ENCODE data around the gene SURF1.
A peak's percentile ranks its signal among the peaks of the same experiment; 100 is the strongest.
"Not testable (repeated sequence)": the region's sequence is repeated elsewhere in the genome, so short reads cannot be mapped to it uniquely, and the experiment has no call there.

Gene SURF1, protein sequence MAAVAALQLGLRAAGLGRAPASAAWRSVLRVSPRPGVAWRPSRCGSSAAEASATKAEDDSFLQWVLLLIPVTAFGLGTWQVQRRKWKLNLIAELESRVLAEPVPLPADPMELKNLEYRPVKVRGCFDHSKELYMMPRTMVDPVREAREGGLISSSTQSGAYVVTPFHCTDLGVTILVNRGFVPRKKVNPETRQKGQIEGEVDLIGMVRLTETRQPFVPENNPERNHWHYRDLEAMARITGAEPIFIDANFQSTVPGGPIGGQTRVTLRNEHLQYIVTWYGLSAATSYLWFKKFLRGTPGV

DNA sequence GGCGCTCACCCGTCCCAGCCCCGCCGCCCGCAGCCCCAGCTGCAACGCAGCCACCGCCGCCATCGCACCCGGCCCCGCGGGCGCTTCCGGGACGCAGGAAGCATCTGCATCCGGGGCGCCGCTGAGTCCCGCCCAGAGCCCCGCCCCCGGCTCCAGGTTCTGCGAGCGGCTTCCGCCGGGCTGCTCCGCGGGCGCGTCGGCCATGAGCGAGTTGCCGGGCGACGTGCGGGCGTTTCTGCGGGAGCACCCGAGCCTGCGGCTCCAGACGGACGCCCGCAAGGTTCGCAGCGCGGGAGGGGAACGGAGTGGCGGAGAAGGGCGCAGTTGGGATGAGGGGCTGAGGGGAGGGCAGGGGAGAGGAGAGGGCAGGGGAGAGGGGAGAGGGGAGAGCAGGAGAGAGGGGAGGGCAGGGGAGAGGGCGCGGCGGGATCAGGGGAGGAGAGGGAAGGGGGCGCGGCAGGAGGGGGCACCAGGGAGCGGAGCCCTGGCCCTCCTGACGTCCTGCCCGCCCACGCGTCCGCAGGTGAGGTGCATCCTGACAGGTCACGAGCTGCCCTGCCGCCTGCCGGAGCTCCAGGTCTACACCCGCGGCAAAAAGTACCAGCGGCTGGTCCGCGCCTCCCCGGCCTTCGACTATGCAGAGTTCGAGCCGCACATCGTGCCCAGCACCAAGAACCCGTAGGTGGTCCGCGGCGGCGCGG lies at the start of gene SURF1, which contains the start of gene SURF2:
Gene SURF1 (minus strand): TSS at position 97 of the 701 bp plus-strand sequence. CDS start 34 bp downstream, at position 63.
Gene SURF2 (plus strand): TSS at position 160 of the 701 bp plus-strand sequence. CDS start 43 bp downstream, at position 203.
- DNase-seq, result peak; percentile 95

DNA sequence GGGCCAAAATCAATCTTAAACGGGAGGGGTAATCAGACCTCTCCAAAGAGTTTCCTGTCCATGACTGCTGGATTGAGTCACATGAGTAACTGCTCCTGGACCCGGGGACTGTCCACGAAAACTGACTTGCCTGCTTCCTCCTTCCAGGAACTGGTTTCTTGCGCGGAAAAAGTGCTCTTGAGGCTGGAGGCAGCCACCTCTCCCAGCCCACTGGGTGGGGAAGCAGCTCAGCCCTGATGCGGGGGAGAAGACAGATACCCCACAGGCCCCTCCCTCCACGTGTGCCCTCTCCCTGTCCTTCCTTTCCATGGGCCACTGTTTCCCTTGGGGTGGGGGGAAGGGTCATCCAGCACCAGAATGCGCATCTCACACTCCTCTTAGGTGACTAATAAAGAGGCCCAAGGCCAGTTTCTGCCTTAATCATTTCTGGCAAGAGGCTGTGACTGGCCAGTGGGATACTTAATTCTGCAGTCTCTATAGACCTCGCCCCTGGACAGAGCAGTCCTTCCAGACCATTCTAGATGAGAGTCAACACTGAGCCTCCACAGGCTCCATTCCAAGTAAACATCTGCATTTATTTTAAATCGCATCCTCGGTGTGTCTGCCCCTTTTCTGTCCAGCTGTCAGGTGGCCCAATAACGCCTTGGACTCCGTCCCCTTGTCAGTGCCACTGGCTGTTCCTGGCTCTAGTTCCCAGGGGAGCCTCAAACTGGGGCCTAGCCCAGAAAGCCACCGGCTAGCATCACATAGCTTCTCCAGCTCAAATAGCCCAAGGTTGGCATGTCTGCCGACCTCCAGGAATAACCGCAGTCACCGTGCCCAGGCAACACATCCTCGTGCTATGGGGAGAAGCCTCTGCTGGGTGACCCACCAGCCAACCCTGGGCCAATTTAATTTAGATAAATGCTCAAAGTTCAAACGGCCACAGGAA lies 49.5 kb upstream of the SURF1 start:
- no peak for DNase-seq

DNA sequence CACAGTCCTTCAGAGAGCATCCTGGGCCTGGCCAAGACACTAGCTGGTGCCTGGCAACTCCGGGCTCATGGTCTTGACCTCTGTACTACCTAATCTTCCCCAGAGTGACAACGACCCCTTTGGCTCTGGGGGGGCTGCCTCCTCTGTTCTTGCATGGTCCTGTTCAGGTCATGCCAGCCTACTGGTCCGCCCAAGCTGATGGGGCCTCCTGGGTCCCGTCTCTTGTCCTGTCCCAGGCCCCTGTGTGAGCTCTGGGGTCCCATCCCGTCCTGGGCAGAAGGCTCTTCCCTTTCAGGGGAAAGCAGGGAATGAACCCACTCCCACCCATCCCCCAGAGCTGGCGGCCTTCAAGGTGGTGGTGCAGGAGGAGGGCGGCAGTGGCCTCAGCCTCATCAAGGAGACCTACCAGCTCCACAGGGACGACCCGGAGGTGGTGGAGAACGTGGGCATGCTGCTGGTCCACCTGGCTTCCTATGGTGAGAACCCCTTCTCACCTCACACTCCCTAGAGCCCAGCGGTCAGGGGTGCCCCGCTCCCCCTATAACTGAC lies 48.2 kb upstream of the SURF1 start:
- no peak for DNase-seq

DNA sequence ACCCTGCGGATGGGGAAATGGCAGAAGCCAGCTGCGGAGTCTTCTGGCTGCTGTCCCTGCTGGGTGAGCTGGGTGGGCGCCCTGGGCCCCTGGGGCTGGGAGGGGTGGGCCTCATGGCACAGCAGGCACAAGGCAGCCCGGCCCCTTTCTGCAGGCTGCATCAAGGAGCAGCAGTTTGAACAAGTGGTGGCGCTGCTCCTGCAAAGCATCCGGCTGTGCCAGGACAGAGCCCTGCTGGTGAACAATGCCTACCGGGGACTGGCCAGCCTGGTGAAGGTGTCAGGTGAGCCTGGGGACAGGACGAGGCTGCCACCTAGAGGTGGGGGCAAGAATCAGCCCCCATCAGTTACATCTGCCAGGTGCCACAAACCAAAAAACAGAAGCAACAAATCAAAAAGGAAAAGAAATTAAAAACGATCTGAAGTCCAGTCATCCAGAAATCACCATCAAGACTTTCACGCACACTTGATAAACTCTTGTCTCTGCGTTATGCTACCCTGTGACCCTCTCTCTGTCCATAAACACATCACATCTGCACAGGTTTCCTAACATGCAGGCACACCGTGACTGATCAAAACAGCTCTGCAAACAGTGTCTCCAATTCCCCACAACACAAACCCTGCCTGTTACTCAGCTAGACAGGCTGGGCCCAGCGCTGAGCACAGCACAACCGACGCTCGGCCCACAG lies 47.6 kb upstream of the SURF1 start:
- DNase-seq, result peak; percentile 68

DNA sequence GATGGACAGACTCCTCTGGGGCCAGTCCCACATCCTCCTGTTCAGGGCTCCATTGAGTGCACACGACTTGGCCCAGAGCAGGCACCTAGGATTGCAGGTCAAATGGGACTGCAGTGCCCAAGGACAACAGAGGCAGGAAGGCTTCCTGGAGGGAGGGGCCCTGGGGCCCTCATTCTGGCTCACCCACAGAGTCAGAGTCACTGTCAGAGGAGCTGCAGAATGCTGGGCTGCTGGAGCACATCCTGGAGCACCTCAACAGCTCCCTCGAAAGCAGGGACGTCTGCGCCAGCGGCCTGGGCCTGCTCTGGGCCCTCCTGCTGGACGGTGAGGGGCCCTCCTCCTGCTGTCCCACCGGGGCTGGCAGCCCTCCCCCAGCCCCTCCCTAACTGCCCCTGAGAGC lies 46.4 kb upstream of the SURF1 start:
- no peak for DNase-seq

DNA sequence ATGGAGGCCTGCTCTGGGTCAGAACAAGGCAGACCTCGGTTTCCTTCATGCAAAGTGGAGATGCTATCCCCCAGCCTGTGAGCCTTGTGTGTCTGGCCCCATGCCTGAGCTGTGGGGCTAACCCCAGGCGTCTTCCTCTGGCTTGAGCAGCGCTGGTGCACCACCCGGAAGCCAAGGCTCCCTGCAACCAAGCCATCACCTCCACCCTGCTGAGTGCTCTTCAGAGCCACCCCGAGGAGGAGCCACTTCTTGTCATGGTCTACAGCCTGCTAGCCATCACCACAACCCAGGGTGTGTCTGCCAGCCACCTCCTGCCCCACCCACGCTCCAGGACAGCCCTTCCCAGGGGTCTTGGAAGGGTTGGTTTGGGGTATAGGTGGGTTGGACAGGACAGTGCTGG lies 45.3 kb upstream of the SURF1 start:
- no peak for DNase-seq

DNA sequence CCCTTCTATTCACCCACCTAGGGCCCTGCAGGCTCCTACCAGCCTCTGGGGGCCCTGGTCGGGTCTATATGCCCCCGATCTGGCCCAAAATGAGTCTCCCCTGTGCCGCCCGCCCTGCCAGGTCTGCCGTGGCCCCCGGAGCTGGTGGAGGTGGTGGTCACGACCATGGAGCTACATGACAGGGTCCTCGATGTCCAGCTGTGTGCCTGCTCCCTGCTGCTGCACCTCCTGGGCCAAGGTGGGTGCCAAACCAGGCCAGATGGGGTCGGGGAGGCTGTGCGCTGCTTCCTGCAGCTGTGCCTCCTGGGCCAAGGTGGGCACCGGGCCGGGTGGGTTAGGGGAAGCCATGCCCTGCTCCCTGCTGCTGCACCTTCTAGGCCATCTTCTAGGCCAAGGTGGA lies 44.0 kb upstream of the SURF1 start:
- no peak for DNase-seq

DNA sequence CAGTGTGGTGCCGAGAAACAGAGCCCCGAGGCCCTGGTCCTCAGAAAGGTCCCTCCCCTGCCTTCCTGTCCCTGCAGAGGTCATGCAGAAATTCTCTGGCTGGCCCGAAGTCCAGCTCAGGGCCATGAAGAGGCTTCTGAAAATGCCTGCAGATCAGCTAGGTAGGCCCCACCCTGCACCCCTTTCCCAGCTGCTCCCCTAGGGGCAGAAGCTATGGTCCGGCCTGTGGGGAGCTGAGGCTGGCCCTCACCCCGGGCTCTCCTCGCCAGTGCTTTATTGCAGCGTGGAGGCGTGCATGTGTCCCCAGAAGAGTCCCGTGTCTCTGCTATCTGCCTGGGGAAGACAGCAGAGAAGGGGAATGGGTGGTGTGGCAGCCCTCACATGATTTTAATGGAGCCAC lies 41.6 kb upstream of the SURF1 start:
- no peak for DNase-seq

DNA sequence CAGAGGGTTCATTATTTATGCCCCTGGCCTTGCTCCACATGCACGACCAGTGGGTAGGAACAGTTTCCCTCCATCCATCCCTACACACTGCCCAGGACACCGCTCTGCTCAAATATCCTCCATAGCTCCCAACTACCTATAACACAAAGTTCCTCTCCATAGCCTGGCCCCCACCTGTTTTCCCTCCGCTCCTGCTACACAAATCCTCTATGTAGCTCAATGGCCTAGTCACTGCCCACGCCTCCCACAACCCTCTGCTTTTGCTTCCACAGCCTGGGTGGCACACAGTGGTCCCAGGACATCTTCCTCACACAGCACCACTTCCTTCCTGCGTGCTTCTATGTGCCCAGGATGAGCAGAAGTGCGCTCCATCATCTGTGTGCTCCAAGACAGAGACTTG lies 41.1 kb upstream of the SURF1 start:
- DNase-seq, result no peak

DNA sequence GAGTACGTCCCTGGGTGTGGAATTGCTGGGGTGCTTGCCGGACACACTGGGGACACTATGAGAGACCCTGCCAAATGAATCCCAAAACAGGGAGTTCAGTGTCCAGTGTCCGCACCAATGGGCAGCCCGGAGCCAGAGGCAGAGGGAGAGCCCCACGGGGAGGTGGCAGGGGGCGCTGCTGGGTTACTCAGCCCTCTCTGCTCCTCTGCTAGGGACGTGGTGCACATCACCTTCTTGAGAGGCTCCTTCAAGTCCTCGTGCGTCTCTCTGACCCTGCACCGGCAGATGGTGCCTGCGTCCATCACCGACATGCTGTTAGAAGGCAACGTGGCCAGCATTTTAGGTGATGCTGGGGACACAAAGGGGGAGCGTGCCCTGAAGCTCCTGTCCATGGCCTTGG lies 40.7 kb upstream of the SURF1 start:
- DNase-seq, result no peak

DNA sequence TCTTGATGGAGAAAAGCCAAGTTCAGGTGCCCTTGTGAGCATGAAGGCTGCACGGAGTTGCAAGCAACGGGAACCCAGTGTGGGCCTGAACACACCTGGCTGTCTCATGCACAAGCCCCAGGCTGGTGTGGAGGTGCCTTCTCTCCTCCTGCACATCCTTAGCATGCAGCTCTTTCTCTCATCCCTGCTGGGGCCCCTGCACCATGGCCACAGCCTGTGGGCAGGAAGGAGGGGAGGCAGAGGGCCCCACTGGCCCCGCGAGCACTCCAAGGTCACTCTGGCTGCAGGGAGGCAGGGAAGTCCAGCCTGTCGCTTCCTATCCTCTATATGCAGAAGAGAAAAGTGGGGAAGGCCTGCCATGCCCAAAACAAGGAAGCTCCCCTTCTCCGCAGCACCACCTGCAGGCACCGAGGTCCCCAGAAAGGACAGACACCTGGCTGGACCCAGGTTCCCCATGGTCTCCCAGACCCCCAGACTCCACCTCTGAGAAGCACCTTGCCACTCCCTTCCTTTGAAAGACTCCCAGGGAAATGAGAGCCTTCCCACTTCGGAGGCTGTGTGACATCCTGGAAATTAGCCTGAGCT lies 38.5 kb upstream of the SURF1 start:
- no peak for DNase-seq

DNA sequence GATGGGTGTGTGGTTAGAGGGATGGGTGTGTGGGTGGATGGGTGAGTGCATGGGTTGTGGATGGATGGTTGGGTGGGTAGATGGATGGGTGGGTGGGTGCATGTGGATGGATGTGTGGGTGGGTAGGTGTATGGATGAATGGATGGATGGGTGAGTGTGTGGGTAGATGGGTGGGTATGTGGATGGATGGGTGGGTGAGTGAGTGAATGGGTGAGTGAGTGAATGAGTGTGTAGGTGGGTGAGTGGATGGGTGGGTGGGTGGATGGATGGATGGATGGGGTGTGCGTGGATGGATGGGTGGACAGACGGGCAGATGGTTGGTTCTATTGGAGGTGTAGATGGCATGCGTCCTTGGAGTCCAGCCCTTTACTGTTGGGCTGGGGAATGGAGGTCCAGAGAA lies 37.1 kb upstream of the SURF1 start:
- DNase-seq, result no peak

DNA sequence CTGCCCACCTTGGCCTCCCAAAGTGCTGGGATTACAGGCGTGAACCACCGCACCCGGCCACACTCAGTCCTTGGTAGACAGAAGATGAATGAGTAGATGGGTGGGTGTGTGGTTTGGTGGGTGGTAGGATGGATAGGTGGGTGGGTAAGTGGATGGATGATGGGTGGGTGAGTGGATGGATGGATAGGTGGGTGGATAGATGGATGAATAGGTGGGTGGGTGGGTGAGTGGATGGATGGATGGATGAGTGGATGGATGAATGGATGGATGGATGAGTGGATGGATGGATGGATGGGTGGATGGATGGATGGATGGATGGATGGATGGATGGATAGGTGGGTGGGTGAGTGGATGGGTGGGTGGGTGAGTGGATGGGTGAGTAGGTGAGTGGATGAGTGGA lies 36.0 kb upstream of the SURF1 start:
- not testable (repeated sequence) for DNase-seq

DNA sequence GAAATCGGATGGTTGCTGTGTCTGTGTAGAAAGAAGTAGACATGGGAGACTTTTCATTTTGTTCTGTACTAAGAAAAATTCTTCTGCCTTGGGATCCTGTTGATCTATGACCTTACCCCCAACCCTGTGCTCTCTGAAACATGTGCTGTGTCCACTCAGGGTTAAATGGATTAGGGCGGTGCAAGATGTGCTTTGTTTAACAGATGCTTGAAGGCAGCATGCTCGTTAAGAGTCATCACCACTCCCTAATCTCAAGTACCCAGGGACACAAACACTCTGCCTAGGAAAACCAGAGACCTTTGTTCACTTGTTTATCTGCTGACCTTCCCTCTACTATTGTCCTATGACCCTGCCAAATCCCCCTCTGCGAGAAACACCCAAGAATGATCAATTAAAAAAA lies 35.2 kb upstream of the SURF1 start:
- DNase-seq, result not testable (repeated sequence)

DNA sequence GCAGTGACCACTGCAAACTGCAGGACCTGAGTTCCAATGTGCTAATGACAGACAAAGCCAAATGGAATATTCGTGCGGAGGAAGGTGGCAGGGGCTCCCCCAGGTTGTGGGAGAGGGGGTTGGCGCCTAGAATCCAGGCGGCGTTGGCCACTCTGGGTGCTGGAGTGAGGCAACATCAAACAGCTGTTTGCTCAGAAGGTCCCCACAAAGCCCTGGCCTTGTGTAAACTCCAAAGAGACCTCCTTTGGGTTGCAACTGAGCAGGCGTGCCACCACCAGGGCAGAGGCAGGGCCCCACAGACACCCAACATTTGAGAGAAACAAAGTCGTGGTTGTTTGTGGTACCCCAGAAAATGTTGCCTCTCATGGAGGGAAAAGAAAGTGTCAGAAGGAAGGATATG lies 34.4 kb upstream of the SURF1 start:
- DNase-seq, result no peak

DNA sequence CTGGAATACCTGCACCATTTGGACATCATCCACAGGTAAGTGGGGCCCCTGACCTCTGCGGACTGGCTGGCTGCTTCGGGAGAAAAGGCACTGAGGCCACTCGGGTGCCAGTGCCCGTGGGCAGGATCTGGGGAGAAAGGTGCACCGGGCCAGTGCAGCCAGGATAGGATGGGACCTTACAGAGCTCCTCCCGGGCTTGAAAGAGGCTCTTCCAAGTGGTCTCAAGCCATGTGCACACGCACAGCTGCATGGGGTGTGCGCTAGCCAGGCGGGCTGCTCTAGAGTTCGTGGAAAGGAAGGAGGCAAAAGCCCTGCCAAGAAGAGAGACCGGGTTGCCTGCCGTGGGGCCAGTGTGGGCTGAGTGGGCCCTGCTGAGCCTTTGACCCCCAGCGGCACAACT lies 33.3 kb upstream of the SURF1 start:
- no peak for DNase-seq

DNA sequence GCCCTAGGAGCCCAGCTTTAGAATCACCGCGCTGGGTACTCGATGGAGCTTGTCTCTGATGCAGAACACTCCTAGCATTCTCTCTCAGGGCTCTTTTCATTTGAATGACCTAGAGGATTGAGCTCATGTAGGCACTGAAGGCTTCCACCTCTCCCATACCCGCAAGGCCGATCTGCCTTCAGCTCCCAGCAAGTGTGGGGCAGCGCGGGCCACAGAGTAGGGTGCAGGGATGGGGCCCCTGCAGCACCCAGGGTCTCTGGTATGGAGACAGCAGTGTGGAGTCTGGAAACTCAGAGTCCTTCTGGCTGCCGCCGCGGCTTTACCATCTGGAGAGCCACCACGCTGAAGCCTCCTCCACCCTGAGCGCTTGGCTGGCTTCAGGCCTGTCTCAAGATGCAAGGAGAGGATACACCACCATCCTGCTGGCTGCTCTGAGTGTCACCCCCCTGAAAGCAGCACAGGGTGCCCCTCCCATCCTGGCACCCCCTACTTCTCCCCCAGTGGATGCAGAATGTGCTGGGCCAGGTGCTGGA lies 32.8 kb upstream of the SURF1 start:
- DNase-seq, result no peak

DNA sequence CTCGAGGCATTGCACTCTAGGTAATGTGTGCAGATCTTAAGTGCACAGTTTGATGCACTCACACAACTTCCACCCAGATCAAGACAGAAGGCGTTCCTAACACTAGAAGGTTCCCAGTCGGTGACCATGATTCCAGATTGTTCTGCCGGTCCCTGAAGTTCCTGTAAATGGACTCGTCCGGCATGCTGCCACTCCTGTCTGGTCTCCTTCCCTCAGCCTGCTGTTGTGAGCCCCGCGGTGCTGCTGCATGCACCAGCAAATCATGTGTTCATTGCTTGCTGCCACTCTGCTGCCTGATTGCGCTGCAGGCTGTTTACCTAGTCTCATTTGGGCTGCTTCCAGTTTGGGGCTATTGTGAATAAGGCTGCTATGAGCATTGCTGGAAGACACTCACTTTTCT lies 31.4 kb upstream of the SURF1 start:
- DNase-seq, result no peak

DNA sequence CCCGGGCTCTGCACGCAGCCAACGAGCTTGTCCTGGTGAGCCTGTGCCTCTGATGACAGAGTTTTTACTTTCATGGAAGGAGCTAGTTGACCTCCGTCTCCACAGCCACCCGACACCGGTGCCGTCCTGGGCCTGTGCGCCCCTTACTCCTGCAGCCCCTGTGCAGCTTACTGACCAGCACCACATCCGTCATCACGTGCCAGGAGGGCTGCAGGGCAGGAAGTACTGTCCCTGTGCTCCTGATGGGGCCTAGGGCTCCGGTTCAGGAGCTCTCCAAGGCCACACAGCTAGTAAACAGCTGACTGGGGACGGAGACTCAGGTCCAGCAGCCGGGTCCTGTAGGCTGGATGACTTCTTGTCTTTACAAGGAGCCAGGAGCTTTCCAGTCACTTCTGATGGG lies 30.1 kb upstream of the SURF1 start:
- no peak for DNase-seq

DNA sequence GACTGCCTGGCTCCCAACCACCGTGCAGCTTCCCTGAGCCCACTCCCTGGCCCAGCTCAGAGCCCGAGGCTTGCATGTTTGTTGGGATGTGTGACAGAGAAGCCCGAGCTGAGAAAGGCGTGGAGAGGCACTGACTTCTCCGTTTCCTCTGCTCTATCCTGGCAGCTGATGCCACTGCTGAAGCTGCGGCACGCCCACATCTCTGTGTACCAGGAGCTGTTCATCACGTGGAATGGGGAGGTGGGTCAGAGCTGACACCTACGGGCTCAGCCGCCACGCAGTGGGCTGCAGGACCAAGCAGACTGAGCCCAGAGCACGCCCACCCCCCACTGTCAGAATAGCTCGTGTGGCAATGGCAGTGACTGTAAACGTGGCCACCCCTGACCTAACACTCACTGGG lies 29.2 kb upstream of the SURF1 start:
- DNase-seq, result no peak

DNA sequence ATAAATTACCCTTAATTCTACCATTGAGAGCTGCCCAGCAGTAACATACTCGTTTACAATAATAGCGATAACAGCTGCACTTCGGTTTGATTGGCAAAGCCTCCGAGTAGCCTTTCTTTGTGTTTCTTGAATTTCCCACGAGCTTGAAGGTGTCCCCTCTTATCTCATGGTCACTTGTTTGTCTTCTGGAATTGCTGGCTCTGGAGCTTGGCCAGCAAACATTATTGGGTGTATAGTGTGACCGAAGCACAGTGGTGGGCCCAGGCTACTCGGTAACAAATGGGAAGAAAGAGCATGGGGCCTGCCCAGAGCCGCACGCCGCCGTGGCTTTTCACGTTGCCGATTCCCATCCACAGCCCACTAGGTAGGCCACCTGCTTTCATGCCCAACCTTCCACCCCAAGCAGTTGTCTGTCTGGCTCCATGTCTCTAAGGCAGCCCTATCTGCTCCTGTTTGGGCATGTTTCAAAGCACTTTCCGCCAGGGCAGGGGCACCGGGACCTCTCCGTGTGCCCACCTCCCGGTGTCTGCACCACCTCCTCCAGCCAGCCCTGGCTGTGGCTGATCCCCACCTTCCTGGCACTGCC lies 28.5 kb upstream of the SURF1 start:
- no peak for DNase-seq

DNA sequence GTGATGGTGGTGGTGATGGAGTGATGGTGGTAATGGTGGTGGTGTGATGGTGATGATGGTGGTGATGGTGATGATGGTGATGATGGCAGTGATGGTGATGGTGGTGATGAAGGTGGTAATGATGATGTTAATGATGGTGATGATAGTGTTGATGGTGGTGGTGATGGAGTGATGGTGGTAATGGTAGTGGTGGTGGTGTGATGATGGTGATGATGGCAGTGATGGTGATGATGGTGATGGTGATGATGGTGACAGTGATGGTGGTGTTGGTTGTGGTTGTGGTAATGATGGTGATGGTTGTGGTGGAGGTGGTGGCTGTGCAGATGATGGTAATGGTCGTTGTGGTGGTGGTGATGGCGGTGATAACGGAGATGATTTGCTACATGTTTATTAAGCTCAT lies 27.2 kb upstream of the SURF1 start:
- DNase-seq, result no peak
